ENCODE data around the gene FOXK1.

FOXK1 gene

DNA sequence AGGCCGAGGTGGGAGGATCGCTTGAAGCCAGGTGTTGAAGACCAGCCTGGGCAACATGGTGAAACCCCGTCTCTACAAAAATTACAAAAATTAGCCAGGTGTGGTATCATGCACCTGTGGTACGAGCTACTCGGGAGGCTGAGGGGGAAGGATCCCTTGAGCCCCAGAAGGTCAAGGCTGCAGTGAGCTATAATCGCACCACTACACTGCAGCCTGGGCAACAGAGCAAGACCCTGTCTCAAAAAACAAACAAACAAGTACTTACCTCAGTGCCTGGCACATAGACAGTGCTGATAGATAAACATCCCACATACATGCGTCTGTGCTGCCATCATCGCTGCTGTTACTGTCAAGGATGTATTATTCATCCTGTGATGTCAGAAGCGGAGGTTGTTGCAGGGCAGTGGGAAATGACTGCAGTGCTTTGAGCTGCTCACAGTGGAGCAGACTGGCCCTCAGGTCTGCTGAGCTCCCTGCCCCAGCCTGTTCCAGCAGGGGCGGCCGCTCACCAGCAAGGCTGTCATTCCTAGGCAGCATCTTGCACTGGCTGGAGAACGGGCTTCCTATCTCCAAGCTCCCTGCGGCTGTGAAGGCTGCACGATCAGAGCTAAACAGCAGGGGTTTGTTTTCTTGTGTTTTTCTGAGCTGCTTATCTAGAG lies 18.6 kb downstream of the FOXK1 start:
- DNase-seq = no peak

DNA sequence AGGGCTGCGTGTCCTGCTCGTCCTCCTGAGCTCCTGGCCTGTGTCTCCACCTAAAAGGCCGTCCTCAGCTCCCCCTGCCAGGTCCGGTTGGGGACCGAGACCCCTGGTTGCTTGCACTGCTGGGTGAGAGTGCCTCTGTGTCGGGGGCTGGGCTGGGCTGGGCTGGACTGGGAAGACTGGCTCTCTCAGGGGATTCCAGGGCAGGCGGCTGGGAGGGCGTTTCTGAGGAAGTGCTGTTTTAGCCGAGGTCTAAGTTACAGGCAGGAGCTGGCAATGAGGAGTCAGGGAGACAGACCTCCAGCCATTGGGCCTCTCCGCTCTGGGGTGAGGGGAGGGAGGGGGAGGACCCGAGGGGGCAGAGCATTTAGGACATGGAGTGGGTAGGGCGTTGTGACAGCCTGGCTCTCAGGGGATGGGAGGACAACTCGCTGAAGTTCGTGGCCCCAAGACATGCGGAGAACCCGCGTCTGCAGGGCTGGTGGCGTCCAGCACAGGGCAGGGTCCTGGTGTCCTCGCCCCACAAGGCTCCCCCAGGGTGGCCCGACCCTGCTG lies 20.9 kb downstream of the FOXK1 start:
- no peak for DNase-seq

DNA sequence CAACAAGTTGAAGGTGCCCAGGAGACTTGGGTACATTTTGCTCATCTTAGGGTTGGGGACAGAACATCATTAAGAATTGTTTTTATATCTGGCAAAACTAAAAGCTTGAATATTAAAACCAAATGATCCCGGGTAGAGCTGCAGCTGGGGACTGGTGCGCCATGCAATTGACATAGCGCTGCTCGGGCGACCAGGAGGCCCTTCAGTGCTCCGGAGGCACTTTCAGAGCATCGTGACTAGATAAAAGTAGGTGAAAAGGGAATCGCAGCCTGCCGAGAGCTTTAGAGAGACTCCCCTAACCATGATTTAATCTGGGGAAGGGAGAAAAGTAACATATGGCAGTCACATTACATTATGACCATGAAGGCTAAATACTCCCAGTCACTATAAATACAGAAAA lies 21.4 kb downstream of the FOXK1 start:
- DNase-seq = no peak

DNA sequence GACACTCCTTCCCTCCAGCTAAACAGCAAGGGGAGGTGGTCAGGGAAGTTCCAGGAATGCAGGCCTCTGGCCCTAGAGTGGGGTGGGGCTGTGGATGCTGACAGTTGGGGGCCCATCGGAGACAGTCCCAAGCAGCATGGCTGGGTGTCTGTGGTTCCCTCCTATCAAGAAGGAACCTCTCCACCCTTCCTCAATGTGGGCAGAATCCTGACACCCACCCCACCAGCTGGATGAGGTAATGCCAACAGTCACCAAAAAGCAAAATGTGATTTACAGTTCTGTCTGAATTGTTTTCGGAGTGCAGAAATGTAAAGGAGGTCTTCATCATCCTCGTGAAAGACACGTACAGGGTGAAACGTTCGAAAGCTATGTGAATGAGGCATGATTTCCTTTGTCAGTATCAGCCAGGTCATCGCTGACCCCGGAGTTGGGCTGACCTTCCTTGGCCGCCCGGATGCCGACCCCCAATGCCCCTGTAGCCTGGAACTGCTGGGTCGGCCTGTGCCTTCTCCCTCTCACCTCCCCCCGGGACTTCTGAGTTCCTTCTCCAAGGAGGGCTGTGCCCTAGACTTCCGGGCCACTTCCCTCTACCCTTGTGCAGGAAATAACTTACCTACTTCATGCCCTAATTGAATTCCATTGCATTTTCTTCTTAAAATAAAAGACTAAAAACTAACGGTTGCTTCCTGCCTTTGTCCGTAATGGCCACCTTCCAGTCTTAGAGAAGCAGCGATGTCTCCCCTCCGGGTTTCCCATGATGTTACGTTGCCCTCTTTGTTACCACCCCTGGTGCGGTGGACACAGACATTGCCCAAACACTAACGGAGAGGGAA lies 24.5 kb downstream of the FOXK1 start:
- DNase-seq = no peak

DNA sequence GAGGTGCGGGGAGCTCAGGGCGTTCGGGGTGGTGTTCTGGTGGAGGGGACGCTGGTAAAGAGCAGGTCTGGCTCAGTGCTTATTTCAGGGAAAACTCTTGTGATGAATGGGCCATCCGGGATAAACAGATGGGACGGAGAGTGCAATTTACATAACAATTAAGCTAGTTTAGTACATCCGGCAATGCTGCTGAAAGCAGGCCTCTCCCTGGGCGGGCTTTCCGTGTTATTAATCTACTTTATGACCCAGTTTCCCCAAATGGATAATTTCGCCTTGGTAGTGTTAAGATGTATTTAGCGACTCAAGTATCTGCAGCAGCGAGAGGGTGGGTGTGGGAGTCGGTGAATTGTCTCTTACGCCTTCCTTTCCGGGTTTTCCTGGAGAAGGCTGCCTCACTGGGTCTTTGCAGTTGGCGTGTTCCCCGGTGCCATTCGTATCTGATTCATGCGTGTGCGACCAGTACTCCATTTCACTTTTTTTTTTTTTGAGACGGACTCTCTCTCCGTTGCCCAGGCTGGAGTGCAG lies 25.2 kb downstream of the FOXK1 start:
- peak; percentile 29 to 61 for DNase-seq

DNA sequence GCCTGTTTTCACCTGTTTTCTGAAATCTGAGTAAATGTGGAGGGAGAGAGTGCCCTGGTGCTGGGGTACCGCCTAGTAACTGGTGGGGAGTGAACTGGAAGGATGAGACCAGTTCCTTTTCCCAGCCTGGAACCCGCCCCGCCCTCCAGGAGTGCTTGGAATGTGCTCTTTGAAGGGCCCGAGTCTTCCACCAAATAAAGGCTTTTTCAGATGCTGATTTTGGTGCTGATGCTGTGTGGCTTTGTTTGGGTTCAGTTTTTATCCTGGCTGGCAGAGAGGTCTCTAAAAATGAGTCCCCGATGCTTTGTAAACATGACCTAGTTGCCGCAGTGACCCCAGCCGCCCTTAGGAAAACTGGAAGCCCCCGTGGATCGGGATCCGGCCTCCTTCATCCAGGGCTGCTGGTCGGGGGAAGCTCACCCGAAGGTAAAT lies 25.9 kb downstream of the FOXK1 start:
- no peak for DNase-seq

DNA sequence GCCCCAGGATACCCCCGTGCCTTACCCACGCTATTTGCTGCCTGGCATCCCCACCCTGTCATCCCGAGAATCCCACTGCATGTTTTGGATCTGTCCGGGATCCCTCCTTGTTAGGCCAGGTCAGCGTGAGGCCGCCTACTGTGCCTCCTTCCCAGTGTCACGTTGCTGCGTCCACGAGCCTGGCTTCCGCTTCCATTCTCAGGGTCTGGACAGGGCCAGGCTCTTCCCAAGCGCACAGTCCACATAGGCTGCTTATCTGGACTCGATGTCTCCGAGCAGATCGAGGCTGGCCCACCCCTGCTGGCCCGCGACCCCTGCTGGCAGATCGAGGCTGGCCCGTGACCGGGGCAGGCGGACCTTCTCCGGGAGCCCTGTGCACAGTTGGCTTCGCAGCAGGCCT lies 27.1 kb downstream of the FOXK1 start:
- no peak for DNase-seq

DNA sequence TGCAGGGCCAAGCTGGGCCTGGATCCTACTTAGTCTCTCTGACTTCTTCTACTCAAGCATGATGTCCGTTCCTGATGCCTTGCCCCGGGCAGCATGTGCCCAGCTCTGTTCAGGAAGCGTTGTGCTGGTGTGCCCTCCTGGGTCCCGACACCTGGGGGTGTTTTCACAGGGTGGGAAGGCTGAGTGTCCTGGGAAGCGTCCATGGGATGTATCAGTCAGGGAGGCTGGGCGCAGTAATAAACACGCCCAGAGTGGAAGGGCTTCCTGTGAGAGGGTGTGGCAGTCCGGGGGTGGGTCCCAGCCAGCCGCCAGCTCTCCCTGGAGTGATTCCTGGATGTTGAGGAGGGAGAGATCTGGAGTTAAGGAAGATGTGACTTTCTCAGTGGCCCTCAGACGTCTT lies 29.0 kb downstream of the FOXK1 start:
- DNase-seq = no peak

DNA sequence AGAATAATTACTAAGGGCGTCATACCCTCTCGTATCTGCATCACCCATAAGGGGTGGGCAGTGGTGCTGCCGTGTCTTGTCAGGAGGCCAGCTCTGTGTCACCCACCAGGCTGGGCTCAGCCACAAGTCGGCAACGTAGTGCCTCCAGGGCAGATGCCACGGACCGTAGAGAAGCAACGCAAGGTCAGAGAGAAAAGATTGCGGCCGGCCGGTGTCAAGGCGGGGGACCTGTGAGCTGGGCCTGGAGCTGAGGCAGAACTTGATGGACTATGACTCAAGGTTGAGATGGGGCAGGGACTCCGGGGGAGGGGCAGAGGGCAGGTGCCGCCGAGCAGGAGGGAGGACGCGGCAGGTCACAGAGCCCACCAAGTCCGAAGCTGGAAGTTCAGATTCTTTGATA lies 29.5 kb downstream of the FOXK1 start:
- no peak for DNase-seq

DNA sequence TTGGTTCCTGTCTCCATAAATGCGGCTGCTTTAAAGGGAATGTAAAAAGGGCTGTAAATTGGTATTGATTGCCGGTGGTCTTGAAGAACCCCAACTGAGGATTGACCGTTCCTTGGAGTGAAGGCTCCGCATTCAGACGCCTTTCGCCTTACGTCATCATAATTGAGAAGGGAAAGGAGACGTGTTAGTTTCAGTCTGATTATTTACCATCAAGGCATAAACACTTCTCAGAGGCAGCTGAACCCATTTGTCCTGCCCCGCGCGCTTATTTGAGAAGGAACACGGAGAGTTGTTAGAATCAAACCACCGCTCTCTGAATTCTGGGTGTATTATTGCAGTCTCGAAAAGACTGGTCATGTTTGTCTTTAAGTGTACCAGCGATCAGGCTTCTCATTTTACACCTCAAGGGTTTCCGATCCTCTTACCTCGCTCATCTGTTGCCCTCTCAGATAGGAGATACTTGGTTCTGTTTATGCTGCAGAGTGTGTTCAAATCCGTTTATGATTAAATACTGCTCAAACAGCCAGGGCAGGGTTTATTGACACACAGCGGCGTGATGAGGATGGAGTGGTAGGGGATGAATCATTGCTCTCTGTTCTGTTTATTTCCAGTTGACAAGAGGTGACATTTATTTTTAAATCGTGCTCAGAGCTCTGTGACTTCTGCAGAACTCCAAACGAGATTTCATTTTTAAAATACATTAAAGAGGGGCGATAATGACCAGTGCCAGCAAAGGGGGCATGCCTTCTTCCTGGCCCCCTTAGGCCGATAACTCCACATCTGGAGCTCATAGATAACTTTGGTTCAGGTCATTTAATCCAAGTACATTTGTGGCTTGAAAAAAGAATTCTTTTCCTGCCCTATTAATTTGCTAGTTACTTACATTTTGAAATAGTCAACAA lies 30.4 kb downstream of the FOXK1 start:
- DNase-seq = peak; percentile 45 to 89

DNA sequence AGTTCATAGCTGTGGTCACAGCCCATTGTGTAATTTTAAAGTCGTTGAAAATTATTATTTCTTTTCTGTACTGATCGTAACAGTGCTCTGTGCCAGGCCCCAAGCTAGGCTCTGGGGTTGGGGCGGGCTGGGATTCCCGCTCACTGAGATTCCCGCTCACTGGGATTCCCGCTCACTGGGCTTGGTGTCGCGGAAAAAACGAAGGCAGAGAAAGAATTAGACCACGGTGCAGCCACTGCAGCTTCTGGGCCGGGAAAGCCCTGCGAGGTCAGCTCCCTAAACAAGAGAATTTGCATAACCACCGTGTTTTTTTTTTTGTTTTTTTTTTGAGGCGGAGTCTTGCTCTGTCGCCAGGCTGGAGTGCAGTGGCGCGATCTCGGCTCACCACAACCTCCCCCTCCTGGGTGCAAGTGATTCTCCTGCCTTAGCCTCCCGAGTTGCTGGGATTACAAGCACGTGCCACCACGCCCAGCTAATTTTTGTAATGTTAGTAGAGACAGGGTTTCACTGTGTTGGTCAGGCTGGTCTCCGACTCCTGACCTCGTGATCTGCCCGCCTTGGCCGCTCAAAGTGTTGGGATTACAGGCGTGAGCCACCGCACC lies 31.2 kb downstream of the FOXK1 start:
- DNase-seq = no peak

DNA sequence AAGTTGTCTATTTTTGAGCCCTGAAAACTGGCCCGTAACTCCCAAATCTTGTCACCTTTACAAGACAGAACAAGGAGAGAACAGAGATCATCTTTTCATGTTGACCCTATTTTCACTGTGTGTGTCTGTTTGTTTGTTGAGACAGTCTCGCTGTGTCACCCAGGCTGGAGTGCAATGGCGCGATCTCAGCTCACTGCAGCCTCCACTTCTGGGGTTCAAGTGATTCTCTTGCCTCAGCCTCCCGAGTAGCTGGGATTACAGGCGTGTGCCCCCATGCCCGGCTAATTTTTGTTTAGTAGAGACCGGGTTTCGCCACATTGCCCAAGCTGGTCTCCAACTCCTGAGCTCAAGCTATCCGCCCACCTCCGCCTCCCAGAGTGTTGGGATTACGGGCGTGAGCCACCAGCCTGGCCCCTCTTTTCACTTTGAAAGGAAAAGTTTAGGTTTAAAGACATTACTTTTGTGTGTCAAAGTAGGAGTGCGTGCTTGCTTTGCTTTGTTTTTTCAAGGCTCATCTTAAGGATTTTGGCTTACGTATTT lies 32.1 kb downstream of the FOXK1 start:
- no peak for DNase-seq

DNA sequence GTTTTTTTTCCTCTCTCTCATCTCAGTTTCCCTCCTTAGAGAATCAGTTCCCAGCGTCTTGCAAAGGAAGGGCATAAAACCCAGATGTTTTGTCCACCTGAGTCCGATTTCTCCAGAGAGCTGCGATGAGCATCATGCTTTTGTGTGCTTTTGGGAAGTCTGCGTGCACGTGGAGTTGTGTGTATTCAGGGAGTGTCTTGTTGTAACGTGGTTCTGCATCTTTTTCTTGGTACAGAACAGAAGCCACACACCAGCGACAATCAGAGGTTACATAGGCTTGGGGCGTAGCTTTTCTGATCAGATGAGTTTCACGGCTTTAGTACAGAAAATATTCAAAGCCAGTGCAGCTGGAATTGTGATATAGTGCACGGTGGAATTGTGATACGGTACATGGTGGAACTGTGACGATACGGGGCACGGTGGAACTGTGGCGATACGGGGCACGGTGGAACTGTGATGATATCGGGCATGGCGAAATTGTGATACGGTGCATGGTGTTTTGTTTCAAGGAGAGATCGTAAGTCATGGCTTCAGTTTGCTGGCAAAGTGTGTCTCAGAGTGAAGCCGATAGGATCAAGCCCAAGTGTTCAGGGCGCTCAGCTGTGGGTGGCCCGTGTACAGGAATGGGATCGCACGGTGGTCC lies 32.8 kb downstream of the FOXK1 start:
- no peak for DNase-seq

DNA sequence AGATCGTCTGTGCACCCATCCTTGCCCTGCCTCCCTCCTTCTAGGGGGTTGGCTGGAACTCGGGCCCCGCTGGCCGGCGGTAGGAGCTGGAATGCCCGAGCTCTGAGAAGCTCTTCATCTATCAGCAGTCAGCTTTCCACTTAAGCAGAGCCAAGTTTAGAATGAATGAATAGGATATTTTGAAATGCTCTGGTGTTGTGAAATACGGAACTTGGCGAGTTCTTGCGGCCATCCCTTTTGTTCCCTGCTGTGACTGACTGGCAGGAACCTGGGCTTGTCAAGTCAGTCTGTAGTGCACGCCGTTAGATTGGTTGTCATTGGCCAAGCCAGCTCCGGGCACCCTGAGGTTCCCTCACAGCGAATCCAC lies 33.3 kb downstream of the FOXK1 start:
- no peak for DNase-seq

DNA sequence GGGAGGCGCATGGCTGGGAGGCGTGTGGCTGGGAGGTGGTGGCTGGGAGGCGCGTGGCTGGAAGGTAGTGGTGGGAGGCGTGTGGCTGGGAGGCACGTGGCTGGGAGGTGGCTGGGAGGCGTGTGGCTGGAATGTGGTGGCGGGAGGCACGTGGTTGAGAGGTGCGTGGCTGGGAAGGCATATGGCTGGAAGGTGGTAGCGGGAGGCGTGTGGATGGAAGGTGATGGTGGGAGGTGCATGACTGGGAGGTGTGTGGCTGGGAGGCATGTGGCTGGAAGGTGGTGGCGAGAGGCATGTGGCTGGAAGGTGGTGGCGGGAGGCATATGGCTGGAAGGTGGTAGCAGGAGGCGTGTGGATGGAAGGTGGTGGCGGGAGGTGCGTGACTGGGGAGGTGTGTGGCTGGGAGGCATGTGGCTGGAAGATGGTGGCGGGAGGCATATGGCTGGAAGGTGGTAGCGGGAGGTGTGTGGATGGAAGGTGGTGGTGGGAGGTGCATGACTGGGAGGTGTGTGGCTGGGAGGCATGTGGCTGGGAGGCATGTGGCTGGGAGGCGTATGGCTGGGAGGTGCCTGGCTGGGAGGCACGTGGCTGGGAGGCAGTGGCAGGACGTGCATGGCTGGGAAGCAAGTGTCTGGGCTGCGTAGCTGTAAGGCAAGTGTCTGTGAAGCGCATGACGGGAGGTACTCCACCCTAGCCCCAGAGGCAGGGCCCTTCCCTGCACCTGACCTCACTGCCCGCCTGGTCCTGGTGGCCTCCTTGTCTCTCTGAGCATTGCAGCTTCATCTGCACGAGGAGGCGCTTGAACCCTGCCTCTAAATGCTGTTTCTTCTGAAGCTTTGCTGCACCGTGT lies 35.1 kb downstream of the FOXK1 start:
- DNase-seq = no peak

DNA sequence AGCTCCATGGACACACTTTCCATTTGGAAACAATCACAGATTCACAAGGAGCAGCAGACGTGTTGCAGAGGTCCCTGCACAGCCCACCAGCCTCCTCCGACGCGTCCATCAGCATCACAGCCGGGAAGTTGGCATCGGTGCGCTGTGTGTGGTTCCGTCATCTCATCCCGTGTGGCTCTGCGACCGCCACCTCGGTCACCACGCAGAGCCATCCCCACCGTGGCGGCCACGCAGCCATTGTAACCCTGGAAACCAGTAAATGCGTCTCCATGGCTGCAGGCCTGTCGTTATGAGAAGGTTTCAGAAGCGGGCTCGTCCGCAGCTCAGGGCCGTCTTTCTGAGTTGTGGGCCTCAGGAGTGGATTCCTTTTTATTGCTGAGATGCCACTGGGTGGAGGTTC lies 36.0 kb downstream of the FOXK1 start:
- no peak for DNase-seq

DNA sequence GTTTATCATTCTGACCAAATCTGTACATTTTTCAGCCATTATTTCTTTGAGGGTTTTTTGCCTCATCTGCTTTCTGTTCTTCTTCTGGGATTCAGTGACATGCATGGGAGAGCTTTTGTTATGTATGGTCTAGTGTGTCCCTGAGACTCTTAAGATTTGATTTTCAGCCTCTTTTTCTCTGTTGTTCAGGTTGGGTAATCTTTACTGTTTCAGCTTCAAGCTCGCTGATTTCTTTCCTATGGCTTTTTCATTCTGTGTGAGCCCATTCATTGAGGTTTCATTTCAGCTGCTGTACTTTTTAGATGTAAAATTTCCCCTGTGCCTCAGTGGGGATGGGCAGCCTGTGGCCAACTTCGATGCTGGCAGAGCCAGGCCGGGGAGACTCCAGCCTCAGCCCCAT lies 38.1 kb downstream of the FOXK1 start:
- DNase-seq = no peak

DNA sequence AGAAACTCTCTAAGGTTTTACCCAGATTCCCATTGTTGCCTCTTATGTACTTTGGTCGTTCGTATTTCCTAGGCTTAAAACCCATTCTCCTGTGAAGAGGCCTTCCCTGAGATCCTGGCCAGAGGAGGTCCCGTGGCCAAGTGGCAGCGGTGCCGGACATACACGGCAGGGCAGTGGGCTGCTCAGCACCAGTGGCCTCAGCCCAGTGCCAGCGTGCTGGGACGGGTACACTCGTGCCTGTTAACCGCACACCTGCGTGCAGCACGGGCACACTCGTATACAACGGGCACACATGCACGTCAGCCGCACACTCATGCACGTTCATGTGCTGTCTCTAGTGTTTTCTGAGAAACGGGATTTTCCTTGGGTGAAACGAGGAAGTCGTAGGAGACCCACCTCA lies 40.2 kb downstream of the FOXK1 start:
- no peak for DNase-seq

DNA sequence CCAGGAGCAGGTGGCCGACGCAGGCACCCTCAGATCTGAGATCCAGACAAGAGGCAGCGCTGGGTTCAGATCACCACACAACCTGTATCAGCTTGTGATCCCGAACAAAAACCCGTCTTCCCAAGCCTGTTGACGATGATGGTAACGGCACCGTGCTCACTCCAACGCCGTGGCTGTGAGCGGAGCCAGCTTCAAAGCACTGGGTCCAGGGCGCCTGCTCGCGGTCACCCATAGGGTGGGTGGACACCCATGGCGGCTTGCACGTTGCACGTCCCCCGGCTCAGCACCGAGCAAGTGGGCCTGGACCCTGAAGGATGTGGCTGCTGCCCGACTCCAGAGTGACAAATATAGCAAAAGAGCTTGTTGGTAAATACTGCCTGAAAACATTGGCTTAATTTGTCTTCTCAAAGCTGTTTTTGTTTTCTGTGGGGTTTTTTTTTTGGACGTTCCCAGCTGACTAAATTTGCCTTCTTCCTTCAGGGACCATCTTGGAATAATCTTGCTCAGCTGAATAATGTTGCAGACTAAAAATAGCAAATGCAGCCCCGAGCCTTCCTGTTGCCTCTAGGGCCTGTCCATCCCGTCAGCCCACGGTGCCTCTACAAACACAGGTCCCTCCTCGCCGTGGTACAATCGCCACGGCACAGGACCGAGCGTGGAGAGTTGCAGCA lies 41.0 kb downstream of the FOXK1 start:
- no peak for DNase-seq

DNA sequence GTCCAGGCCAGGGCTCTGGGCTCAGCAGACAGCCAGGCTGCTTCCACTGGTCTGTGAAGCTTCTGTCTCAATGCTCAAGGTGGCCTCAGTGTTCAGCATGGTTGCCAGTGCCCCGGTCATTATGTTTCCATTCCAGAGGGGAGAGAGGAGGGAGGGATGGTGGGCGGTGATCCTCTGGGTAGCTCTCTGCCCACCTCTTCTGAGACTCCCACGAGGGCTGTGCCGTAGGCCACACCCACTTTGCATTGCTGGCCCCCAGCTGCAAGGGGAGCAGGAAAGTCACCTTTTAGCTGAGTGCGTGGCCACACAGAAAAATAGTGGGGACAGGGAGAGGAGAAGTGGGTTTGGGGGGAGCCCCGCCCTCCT lies 42.5 kb downstream of the FOXK1 start:
- no peak for DNase-seq

All from NCI-H524 (cell line).